H9 (cell line): ENCODE results near the gene RIMS1. TPM values are rescaled to one million over a fixed set of nuclear protein-coding genes. Genes with fewer than 3 reads are reported as not detected.

Source experiments
- DNase-seq: peaks from one replicate; pipeline ENCODE4 v3.0.0-alpha.2; 2017
- H2AFZ ChIP-seq: one replicate; pipeline ENCODE4 v1.6.1; 2013; ENCODE audit warnings: mild to moderate bottlenecking, low read length, control low read depth, moderate library complexity
- H2AK5ac ChIP-seq: 2 replicates; pipeline ENCODE4 v1.6.1; 2013; ENCODE audit warnings: low read length, control low read depth, mixed read lengths; ENCODE audit not compliant: insufficient read length
- H2BK120ac ChIP-seq: one replicate; pipeline ENCODE4 v1.6.1; 2013; ENCODE audit warnings: low read depth, mild to moderate bottlenecking, low read length, control low read depth, inconsistent platforms; ENCODE audit not compliant: poor library complexity, severe bottlenecking
- H2BK12ac ChIP-seq: 2 replicates; pipeline ENCODE4 v1.6.1; 2013; ENCODE audit warnings: low read length, control low read depth, mixed read lengths, low read depth; ENCODE audit not compliant: insufficient read length
- H2BK15ac ChIP-seq: 2 replicates; pipeline ENCODE4 v1.6.1; 2013; ENCODE audit warnings: low read depth, low read length, control low read depth
- H2BK20ac ChIP-seq: one replicate; pipeline ENCODE4 v1.6.1; 2013; ENCODE audit warnings: low read depth, mild to moderate bottlenecking, low read length, control low read depth, inconsistent platforms; ENCODE audit not compliant: poor library complexity, severe bottlenecking
- H2BK5ac ChIP-seq: 2 replicates; pipeline ENCODE4 v1.6.1; 2013; ENCODE audit warnings: low read length, control low read depth, mixed read lengths; ENCODE audit not compliant: insufficient read length
- H3K14ac ChIP-seq: 2 replicates; pipeline ENCODE4 v1.6.1; 2013; ENCODE audit warnings: low read length, control low read depth; ENCODE audit not compliant: insufficient read depth
- H3K18ac ChIP-seq: 2 replicates; pipeline ENCODE4 v1.6.1; 2013; ENCODE audit warnings: low read depth, mild to moderate bottlenecking, mixed read lengths, low read length, control low read depth; ENCODE audit not compliant: insufficient read length
- H3K23ac ChIP-seq: 2 replicates; pipeline ENCODE4 v1.6.1; 2013; ENCODE audit warnings: low read length, control low read depth, mixed read lengths, low read depth; ENCODE audit not compliant: insufficient read length
- H3K23me2 ChIP-seq: 2 replicates; pipeline ENCODE4 v1.6.1; 2013; ENCODE audit warnings: low read depth, mild to moderate bottlenecking, mixed read lengths, low read length, control low read depth; ENCODE audit not compliant: insufficient read length, poor library complexity, severe bottlenecking
- H3K27ac ChIP-seq: 2 replicates; pipeline ENCODE4 v1.5.1; 2013; ENCODE audit warnings: low read length, control low read depth, mixed read lengths, low read depth; ENCODE audit not compliant: insufficient read length
- H3K27me3 ChIP-seq: 2 replicates; pipeline ENCODE4 v1.6.1; 2013; ENCODE audit warnings: low read length, control low read depth, inconsistent platforms; ENCODE audit not compliant: insufficient read depth
- H3K4ac ChIP-seq: 2 replicates; pipeline ENCODE4 v1.6.1; 2013; ENCODE audit warnings: low read depth, mild to moderate bottlenecking, control low read depth, inconsistent platforms, low read length, moderate library complexity
- H3K4me1 ChIP-seq: 2 replicates; pipeline ENCODE4 v1.6.1; 2013; ENCODE audit warnings: low read length, control low read depth, inconsistent platforms; ENCODE audit not compliant: insufficient read depth
- H3K4me2 ChIP-seq: 2 replicates; pipeline ENCODE4 v1.6.1; 2013; ENCODE audit warnings: low read length, control low read depth, mixed read lengths; ENCODE audit not compliant: insufficient read length, insufficient read depth
- H3K56ac ChIP-seq: 2 replicates; pipeline ENCODE4 v1.6.1; 2013; ENCODE audit warnings: low read depth, mild to moderate bottlenecking, mixed read lengths, low read length, control low read depth; ENCODE audit not compliant: insufficient read length
- H3K79me1 ChIP-seq: 2 replicates; pipeline ENCODE4 v1.6.1; 2013; ENCODE audit warnings: low read depth, mild to moderate bottlenecking, moderate library complexity, low read length, control low read depth, inconsistent platforms; ENCODE audit not compliant: insufficient read depth, poor library complexity, severe bottlenecking
- H3K79me2 ChIP-seq: 2 replicates; pipeline ENCODE4 v1.6.1; 2013; ENCODE audit warnings: low read length, control low read depth, inconsistent platforms; ENCODE audit not compliant: insufficient read depth
- H3K9ac ChIP-seq: 2 replicates; pipeline ENCODE4 v1.6.1; 2013; ENCODE audit warnings: low read length, control low read depth, mixed read lengths; ENCODE audit not compliant: insufficient read length; ENCODE audit errors: extremely low read depth
- H3K9me3 ChIP-seq: one replicate; pipeline ENCODE4 v1.6.1; 2013; ENCODE audit warnings: low read depth, low read length, inconsistent platforms; ENCODE audit not compliant: control insufficient read depth
- H3T11ph ChIP-seq: one replicate; pipeline ENCODE4 v1.6.1; 2013; ENCODE audit warnings: mild to moderate bottlenecking, low read length, control low read depth, inconsistent platforms
- H4K20me1 ChIP-seq: one replicate; pipeline ENCODE4 v1.6.1; 2013; ENCODE audit not compliant: control insufficient read depth, insufficient read length, insufficient read depth
- H4K5ac ChIP-seq: 2 replicates; pipeline ENCODE4 v1.6.1; 2013; ENCODE audit warnings: low read depth, mild to moderate bottlenecking, mixed read lengths, low read length, control low read depth; ENCODE audit not compliant: insufficient read length
- H4K8ac ChIP-seq: replicated peaks from 2 replicates; pipeline ENCODE4 v1.6.1; 2013; ENCODE audit warnings: low read length, control low read depth, mixed read lengths, low read depth; ENCODE audit not compliant: insufficient read length
- H4K91ac ChIP-seq: 2 replicates; pipeline ENCODE4 v1.6.1; 2013; ENCODE audit warnings: low read depth, mild to moderate bottlenecking, moderate library complexity, mixed read lengths, low read length, control low read depth; ENCODE audit not compliant: insufficient read length
- H3K27ac Mint-ChIP-seq, 3 experiments: 2 replicates in 2 of 3; 3 replicates in 1 of 3; pipeline ENCODE4 v1.8.0; 2020 to 2021; ENCODE audit warnings: mixed read lengths in 3 of 3, mild to moderate bottlenecking in 1 of 3, moderate library complexity in 1 of 3
- H3K27me3 Mint-ChIP-seq: 2 replicates; pipeline ENCODE4 v1.8.0; 2021; ENCODE audit warnings: low read depth, mild to moderate bottlenecking, moderate library complexity, mixed read lengths
- H3K36me3 Mint-ChIP-seq, 3 experiments: 2 replicates in 2 of 3; 3 replicates in 1 of 3; pipeline ENCODE4 v1.8.0; 2020 to 2021; ENCODE audit warnings: low read depth in 3 of 3, mixed read lengths in 3 of 3; ENCODE audit not compliant: insufficient read depth in 1 of 3
- H3K4me1 Mint-ChIP-seq, 2 experiments: 2 replicates each; pipeline ENCODE4 v1.8.0; 2020; ENCODE audit warnings: mixed read lengths in 2 of 2
- H3K4me3 Mint-ChIP-seq, 2 experiments: 2 replicates in 1 of 2; 3 replicates in 1 of 2; pipeline ENCODE4 v1.8.0; 2020 to 2021; ENCODE audit warnings: mild to moderate bottlenecking in 2 of 2, mixed read lengths in 2 of 2, moderate library complexity in 1 of 2
- H3K9me3 Mint-ChIP-seq, 2 experiments: 2 replicates in 1 of 2; 3 replicates in 1 of 2; pipeline ENCODE4 v1.8.0; 2020; ENCODE audit warnings: mild to moderate bottlenecking in 2 of 2, mixed read lengths in 2 of 2, moderate library complexity in 1 of 2
- CTCF ChIP-seq: fragments of 200-600 bp; sonication (generic); conservative IDR thresholded peaks from 3 replicates; pipeline ENCODE4 v1.8.0; 2021; ENCODE audit warnings: antibody characterized with exemption, mild to moderate bottlenecking
- WGBS: extraction: QIAGEN DNeasy Blood & Tissue Kit; methylation state at CpG from one replicate; pipeline ENCODE4 v1.1.7; 2013; ENCODE audit warnings: missing lambda C conversion rate, low lambda C conversion rate, mixed read lengths; ENCODE audit not compliant: insufficient read length; ENCODE audit errors: extremely low coverage; 5-methylcytosine and 5-hydroxymethylcytosine counted together
- total RNA-seq: library from RNA; stranded (reverse); gene quantifications from 2 replicates; pipeline ENCODE4 v1.2.1, GENCODE V29; 2021

RIMS1 gene
- total RNA-seq, 1 experiment from 2014 or later = 0.83 TPM

DNA sequence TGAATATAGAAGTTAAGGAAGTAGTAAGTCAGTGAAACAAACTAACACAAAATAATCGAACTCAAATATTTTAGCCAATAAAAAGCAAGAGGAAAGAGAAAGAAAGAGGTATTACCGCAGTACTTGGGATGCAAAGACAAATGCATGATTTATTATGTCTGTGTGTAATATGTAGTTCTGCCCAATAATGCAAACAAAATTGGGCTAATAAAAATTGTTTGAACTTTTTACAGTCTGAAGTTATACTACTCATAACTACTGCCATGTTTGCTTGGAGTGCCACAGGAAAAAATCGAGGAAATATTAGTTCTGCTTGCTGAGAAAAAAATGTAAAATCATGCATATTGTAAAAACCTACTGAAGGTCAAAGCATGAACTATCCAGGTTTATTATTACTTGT is 375.2 kb downstream of the RIMS1 start:
- Histone ChIP-seq H2BK5ac (no peak overlapping the region), H2AK5ac (no peak overlapping the region), H2BK120ac (no peak overlapping the region), H3K23ac (no peak overlapping the region), H2BK15ac (no peak overlapping the region), H4K8ac (no peak overlapping the region), H3K4me2 (no peak overlapping the region), H4K20me1 (no peaks in the 10 kb centered on the region), H3K27ac (no peak overlapping the region), H3K18ac (no peak overlapping the region), H4K5ac (no peak overlapping the region), H3K4me1 (no peaks in the 10 kb centered on the region; the same call in 1 of the 2 replicates), H3K79me1 (no peaks in the 10 kb centered on the region), H2BK12ac (no peak overlapping the region), H4K91ac (no peak overlapping the region), H3K9ac (no peak overlapping the region), H3K14ac (no peak overlapping the region), H3K23me2 (no peaks in the 10 kb centered on the region), H2AFZ (no peak overlapping the region), H3K4ac (no peak overlapping the region), H3T11ph (no peak overlapping the region), H3K79me2 (no peaks in the 10 kb centered on the region), H3K27me3 (no peaks in the 10 kb centered on the region), H3K9me3 (no peaks in the 10 kb centered on the region), H2BK20ac (no peak overlapping the region), H3K56ac (no peak overlapping the region)
- TF ChIP-seq CTCF = no peak
- Mint-ChIP-seq H3K27ac (no peak overlapping the region), H3K27me3 (no peaks in the 10 kb centered on the region), H3K36me3 (no peaks in the 10 kb centered on the region), H3K9me3 (no peaks in the 10 kb centered on the region), H3K4me3 (no peak overlapping the region), H3K4me1 (peaks cover 3 to 11% of the 10 kb centered on the region in 2 experiments; a peak in 3 of 4 replicates)
- DNase-seq = no peak
- no CpG with 5 or more reads among the region's 3 CpGs for WGBS
